ENCODE data around the gene SLC22A7. TPM values are rescaled to one million over a fixed set of nuclear protein-coding genes. Genes with fewer than 3 reads are reported as not detected.
"Not testable (repeated sequence)": the region's sequence is repeated elsewhere in the genome, so short reads cannot be mapped to it uniquely, and the experiment has no call there.

Gene SLC22A7
- total and polyA plus RNA-seq, 2 donors = 0.15 TPM; not detected in 1

DNA sequence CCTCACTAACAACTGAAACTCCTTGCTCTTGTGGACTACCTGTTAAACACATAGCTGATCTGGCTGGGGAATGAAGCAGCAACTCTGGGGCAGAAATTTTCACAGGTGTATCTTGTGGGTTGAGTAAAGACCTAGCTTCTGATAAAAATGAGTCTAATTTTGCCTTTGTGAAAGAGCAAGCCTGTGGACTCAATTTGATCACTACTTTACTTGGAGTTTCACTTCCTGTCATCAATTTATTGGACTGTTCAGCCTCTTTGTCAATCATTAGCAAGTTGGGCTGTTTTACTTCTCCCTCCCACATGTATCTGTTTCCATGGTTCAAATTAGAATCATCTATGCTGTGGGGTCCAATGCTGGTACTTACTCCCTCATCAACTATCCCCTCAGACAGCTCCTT is 40.2 kb downstream of the SLC22A7 start:
- no peak overlapping the region for H3K27ac ChIP-seq (ENCODE audit: low read depth)
- H3K4me3 ChIP-seq (ENCODE audit: low read depth, low read length) = no peak overlapping the region
- peaks cover 5% of the 10 kb centered on the region for H3K36me3 ChIP-seq (ENCODE audit: insufficient read depth)
- DNase-seq (ENCODE audit: extremely low spot score) = no peak
- no peaks in the 10 kb centered on the region for H3K4me1 ChIP-seq (ENCODE audit: insufficient read depth)

DNA sequence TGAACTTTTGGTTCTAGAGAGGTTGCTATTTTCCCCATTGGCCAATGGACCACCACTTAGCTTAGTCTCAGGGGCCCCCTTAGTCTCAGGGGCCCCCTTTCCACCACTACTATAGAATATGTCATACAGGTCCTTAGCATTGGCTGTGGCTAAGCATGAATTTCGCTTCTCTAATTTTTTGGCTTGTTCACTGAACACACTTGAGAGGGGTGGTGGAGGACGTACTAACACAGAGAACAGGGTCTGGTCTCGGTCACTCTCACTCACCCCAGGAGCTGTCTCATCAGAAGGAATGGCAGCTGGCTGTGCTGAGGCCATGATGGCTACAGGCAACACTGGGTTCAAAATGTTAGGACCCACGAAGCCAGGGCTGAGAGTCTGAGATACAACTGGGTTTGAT is 41.1 kb downstream of the SLC22A7 start:
- 94% methylated on average over 4 of the region's 4 CpGs for WGBS
- no peak for DNase-seq (ENCODE audit: extremely low spot score)
- Histone ChIP-seq H3K4me1 (ENCODE audit: insufficient read depth) (no peaks in the 10 kb centered on the region), H3K27ac (ENCODE audit: low read depth) (no peak overlapping the region), H3K36me3 (ENCODE audit: insufficient read depth) (peaks cover 5% of the 10 kb centered on the region), H3K4me3 (ENCODE audit: low read depth, low read length) (no peak overlapping the region)

DNA sequence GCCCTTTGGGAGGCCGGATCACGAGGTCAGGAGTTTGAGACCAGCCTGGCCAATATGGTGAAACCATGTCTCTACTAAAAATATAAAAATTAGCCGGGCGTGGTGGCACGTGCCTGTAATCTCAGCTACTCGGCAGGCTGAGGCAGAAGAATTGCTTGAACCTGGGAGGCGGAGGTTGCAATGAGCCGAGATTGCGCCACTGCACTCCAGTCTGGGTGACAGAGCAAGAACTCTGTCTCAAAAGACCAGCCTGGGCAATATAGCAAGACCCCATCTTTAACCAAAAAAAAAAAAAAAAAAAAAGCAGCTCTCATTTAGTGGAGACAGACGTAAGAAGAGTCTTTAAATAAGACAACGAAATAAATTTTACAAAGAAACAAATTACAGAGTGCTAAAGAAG is 48.2 kb downstream of the SLC22A7 start:
- not testable (repeated sequence) for H3K27ac ChIP-seq (ENCODE audit: low read depth); H3K36me3 ChIP-seq (ENCODE audit: insufficient read depth)
- 96% methylated on average over 11 of the region's 11 CpGs for WGBS

DNA sequence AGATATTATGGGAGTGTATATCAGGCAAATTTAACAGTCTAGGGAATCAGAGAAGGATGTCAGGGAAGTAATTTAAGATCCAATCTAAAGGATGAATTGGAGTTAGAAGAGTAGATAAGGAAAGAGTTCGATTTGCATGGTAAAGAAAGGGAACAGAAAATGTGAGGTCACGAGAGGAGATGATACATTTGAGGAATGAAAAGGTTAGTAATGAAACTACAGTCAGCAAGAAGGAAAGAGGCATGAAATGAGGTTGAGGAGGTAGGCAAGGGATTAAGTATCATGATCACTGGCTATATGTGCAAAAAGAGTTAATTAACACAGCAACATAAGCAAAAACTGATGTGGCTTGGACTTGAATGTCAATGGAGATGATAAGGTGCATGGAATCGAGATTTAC is 49.0 kb downstream of the SLC22A7 start:
- Histone ChIP-seq H3K4me1 (ENCODE audit: insufficient read depth) (no peaks in the 10 kb centered on the region), H3K4me3 (ENCODE audit: low read depth, low read length) (no peak overlapping the region), H3K27ac (ENCODE audit: low read depth) (no peak overlapping the region), H3K36me3 (ENCODE audit: insufficient read depth) (peaks cover 2% of the 10 kb centered on the region)
- DNase-seq (ENCODE audit: extremely low spot score) = no peak
- 84% methylated on average over 3 of the region's 3 CpGs for WGBS

More for the DNA sequence above, 48.2 kb downstream of the SLC22A7 start:
- not testable (repeated sequence) for DNase-seq (ENCODE audit: extremely low spot score); H3K4me1 ChIP-seq (ENCODE audit: insufficient read depth); H3K4me3 ChIP-seq (ENCODE audit: low read depth, low read length)

DNA sequence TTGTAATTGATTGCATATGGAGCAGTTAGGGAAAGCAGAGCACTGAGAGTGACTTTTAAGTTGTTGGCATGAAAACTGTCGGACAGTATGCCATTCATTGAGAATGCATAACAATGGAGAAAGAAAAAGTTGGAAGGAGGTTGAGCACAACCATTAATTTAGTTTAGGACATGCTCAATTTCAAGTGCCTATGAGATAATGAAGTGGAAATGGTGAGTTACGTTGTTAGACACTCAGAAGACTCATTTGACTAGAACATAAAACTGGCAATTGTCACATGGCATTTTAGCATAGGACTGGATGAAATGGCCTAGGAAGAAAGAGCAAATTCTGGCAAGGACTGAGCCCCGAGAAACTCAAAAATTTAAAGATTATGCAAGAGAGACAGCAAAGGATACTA is 49.4 kb downstream of the SLC22A7 start:
- H3K4me1 ChIP-seq (ENCODE audit: insufficient read depth) = no peaks in the 10 kb centered on the region
- 84% methylated on average over 3 of the region's 3 CpGs for WGBS
- no peak for DNase-seq (ENCODE audit: extremely low spot score)
- no peak overlapping the region for H3K27ac ChIP-seq (ENCODE audit: low read depth)
- H3K36me3 ChIP-seq (ENCODE audit: insufficient read depth) = peaks cover 2% of the 10 kb centered on the region
- no peak overlapping the region for H3K4me3 ChIP-seq (ENCODE audit: low read depth, low read length)

DNA sequence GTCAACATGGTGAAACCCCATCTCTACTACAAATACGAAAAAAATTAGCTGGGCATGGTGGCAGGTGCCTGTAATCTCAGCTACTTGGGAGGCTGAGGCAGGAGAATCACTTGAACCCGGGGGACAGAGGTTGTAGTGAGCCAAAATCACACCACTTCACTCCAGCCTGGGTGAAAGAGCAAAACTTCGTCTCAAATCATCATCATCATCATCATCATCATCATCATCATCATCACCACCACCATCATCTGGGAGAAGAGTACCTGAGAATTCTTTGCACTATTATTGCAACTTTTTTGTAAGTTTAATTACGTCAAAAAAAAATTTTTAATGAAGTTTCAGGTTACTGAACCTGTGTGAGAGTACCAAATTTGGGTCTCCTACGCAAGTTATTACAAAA is 53.9 kb downstream of the SLC22A7 start:
- 93% methylated on average over 5 of the region's 5 CpGs for WGBS
- not testable (repeated sequence) for H3K36me3 ChIP-seq (ENCODE audit: insufficient read depth); H3K4me3 ChIP-seq (ENCODE audit: low read depth, low read length); H3K4me1 ChIP-seq (ENCODE audit: insufficient read depth); H3K27ac ChIP-seq (ENCODE audit: low read depth); DNase-seq (ENCODE audit: extremely low spot score)

Small RNA genes lying within 50 kb of the gene (small RNA-seq; reads per million reads assigned to genes)
- gene RPL12P47 = not detected

Other genes starting within 250 kb of the SLC22A7 start
- 26.5 TPM for gene CUL7, start 244.4 kb upstream of the SLC22A7 start, total RNA-seq
- gene CUL7, start 244.4 kb upstream of the SLC22A7 start, polyA plus RNA-seq = 10.8 TPM
- 9.3 TPM for gene MRPL2, start 238.8 kb upstream of the SLC22A7 start, total RNA-seq
- gene MRPL2, start 238.8 kb upstream of the SLC22A7 start, polyA plus RNA-seq = 61.6 TPM
- gene KLC4, start 238.6 kb upstream of the SLC22A7 start, total RNA-seq = 17.1 TPM
- 31.9 TPM for gene KLC4, start 238.6 kb upstream of the SLC22A7 start, polyA plus RNA-seq
- 89.6 TPM for gene PTK7, start 221.9 kb upstream of the SLC22A7 start, total RNA-seq
- gene PTK7, start 221.9 kb upstream of the SLC22A7 start, polyA plus RNA-seq = 49.6 TPM
- 19.2 TPM for gene SRF, start 127.0 kb upstream of the SLC22A7 start, total RNA-seq
- 116 TPM for gene SRF, start 127.0 kb upstream of the SLC22A7 start, polyA plus RNA-seq
- 20.6 TPM for gene CUL9, start 116.1 kb upstream of the SLC22A7 start, total RNA-seq
- 23.5 TPM for gene CUL9, start 116.1 kb upstream of the SLC22A7 start, polyA plus RNA-seq
- 18.2 TPM for gene DNPH1, start 68.8 kb upstream of the SLC22A7 start, total RNA-seq
- 108 TPM for gene DNPH1, start 68.8 kb upstream of the SLC22A7 start, polyA plus RNA-seq
- 0.32 TPM for gene TTBK1, start 54.8 kb upstream of the SLC22A7 start, total RNA-seq
- 0.20 TPM for gene TTBK1, start 54.8 kb upstream of the SLC22A7 start, polyA plus RNA-seq
- gene CRIP3, start 10.6 kb downstream of the SLC22A7 start, total RNA-seq = 3.9 TPM
- gene CRIP3, start 10.6 kb downstream of the SLC22A7 start, polyA plus RNA-seq = 1.1 TPM
- gene ZNF318, start 71.4 kb downstream of the SLC22A7 start, total RNA-seq = 14.6 TPM
- 10.1 TPM for gene ZNF318, start 71.4 kb downstream of the SLC22A7 start, polyA plus RNA-seq
- 15.6 TPM for gene ABCC10, start 129.3 kb downstream of the SLC22A7 start, total RNA-seq
- gene ABCC10, start 129.3 kb downstream of the SLC22A7 start, polyA plus RNA-seq = 18.5 TPM
- gene DLK2, start 157.3 kb downstream of the SLC22A7 start, total RNA-seq = 2.0 TPM
- 0.67 TPM for gene DLK2, start 157.3 kb downstream of the SLC22A7 start, polyA plus RNA-seq
- 10.5 TPM for gene TJAP1, start 179.3 kb downstream of the SLC22A7 start, total RNA-seq
- 29.7 TPM for gene TJAP1, start 179.3 kb downstream of the SLC22A7 start, polyA plus RNA-seq
- gene LRRC73, start 212.1 kb downstream of the SLC22A7 start, total RNA-seq = not detected
- 0.24 TPM for gene LRRC73, start 212.1 kb downstream of the SLC22A7 start, polyA plus RNA-seq
- 54.9 TPM for gene YIPF3, start 218.7 kb downstream of the SLC22A7 start, total RNA-seq
- gene YIPF3, start 218.7 kb downstream of the SLC22A7 start, polyA plus RNA-seq = 118 TPM
- 29.4 TPM for gene POLR1C, start 218.8 kb downstream of the SLC22A7 start, total RNA-seq
- 36.9 TPM for gene POLR1C, start 218.8 kb downstream of the SLC22A7 start, polyA plus RNA-seq

Measured in urinary bladder (tissue), 4 donors.